ENCODE results near the gene VIM. TPM values are rescaled to one million over a fixed set of nuclear protein-coding genes. Genes with fewer than 3 reads are reported as not detected.

The VIM gene
- total and polyA plus RNA-seq, 2 experiments from 2014 or later, result 131 to 228 TPM

- Histone ChIP-seq H3K27me3 (ENCODE audit: insufficient read depth) (peaks cover 42% of the 10 kb centered on the region), H3K4me3 (peak overlapping the region; percentile 96), H4K20me1 (replicated peaks; ENCODE audit: insufficient read depth) (no peaks in the 10 kb centered on the region), H3K4me1 (ENCODE audit: insufficient read depth) (peaks cover 20% of the 10 kb centered on the region), H3K9me2 (ENCODE audit: insufficient read depth) (no peaks in the 10 kb centered on the region), H3K36me3 (ENCODE audit: insufficient read depth) (peaks cover 11% of the 10 kb centered on the region; the same call in 1 of the 2 replicates), H3K4me2 (peak overlapping the region; percentile 93), H2AFZ (peak overlapping the region; percentile 100), H3F3A (replicated peaks; ENCODE audit: low read depth) (peaks cover 12% of the 10 kb centered on the region; the same call in 1 of the 2 replicates), H3K79me2 (replicated peaks; ENCODE audit: insufficient read depth) (no peaks in the 10 kb centered on the region), H3K27ac (ENCODE audit: low read depth) (0 out of 2 replicates have a peak overlapping the region, but pooled peaks have one; percentile 62)
- TF ChIP-seq ZNF331 (CRISPR knock-in tag; IDR thresholded peaks at IDR 0.05; ENCODE audit: low read depth) (no peak), CREB1 (CRISPR knock-in tag; IDR thresholded peaks at IDR 0.05; ENCODE audit: low read depth) (peak; percentile 88), POLR2AphosphoS5 (IDR thresholded peaks at IDR 0.05; ENCODE audit: low read depth) (peak; percentile 53)
- Mint-ChIP-seq H3K27ac (no peak overlapping the region), H3K27me3 (ENCODE audit: insufficient read depth, low read depth, poor library complexity) (peaks cover 40% of the 10 kb centered on the region), H3K9me3 (peaks cover 2% of the 10 kb centered on the region; the same call in 1 of the 3 replicates), H3K4me1 (peaks cover 20% of the 10 kb centered on the region), H3K4me3 (peak overlapping the region; percentile 87), H3K36me3 (ENCODE audit: low read depth) (peaks cover 14% of the 10 kb centered on the region)
- ATAC-seq (peak; percentile 60), DNase-seq (ENCODE audit: low spot score) (peak; percentile 93)
Observed at GRCh38 chr10:17229967-17230682, 2.1 kb downstream of the VIM start.

- Histone ChIP-seq H3K27me3 (ENCODE audit: insufficient read depth) (peaks cover 30% of the 10 kb centered on the region), H3K79me2 (replicated peaks; ENCODE audit: insufficient read depth) (no peaks in the 10 kb centered on the region), H3K4me3 (no peak overlapping the region), H2AFZ (no peak overlapping the region), H4K20me1 (replicated peaks; ENCODE audit: insufficient read depth) (no peaks in the 10 kb centered on the region), H3K9me2 (ENCODE audit: insufficient read depth) (no peaks in the 10 kb centered on the region), H3F3A (replicated peaks; ENCODE audit: low read depth) (peaks cover 9% of the 10 kb centered on the region; the same call in 1 of the 2 replicates), H3K36me3 (ENCODE audit: insufficient read depth) (peaks cover 23% of the 10 kb centered on the region; the same call in 1 of the 2 replicates), H3K27ac (ENCODE audit: low read depth) (no peak overlapping the region), H3K4me2 (no peak overlapping the region; the same call in 1 of the 2 replicates), H3K4me1 (ENCODE audit: insufficient read depth) (peaks cover 17% of the 10 kb centered on the region)
- no peak overlapping the region for H3K27ac Mint-ChIP-seq
- H3K4me1 Mint-ChIP-seq, result peaks cover 12% of the 10 kb centered on the region
- H3K27me3 Mint-ChIP-seq (ENCODE audit: insufficient read depth, low read depth, poor library complexity), result peaks cover 37% of the 10 kb centered on the region
- DNase-seq (ENCODE audit: low spot score) (no peak), ATAC-seq (no peak)
- no peak overlapping the region for H3K4me3 Mint-ChIP-seq
- H3K36me3 Mint-ChIP-seq (ENCODE audit: low read depth), result peaks cover 24% of the 10 kb centered on the region
- peaks cover 2% of the 10 kb centered on the region; the same call in 1 of the 3 replicates for H3K9me3 Mint-ChIP-seq
- TF ChIP-seq ETS1 (IDR thresholded peaks at IDR 0.05), result no peak
- no peak for TF ChIP-seq CTCF (conservative IDR thresholded peaks at IDR 0.05; ENCODE audit: low read depth in 2 of 2)
- no peak for TF ChIP-seq ZNF114 (CRISPR knock-in tag; IDR thresholded peaks at IDR 0.05)
- no peak for TF ChIP-seq POLR2AphosphoS5 (IDR thresholded peaks at IDR 0.05; ENCODE audit: low read depth)
- TF ChIP-seq ZNF462 (CRISPR knock-in tag; IDR thresholded peaks at IDR 0.05), result no peak
- no peak for TF ChIP-seq JUNB (IDR thresholded peaks at IDR 0.05; ENCODE audit: unreplicated experiment)
- no peak for TF ChIP-seq NANOG (IDR thresholded peaks at IDR 0.05; ENCODE audit: borderline replicate concordance)
- TF ChIP-seq EZH2phosphoT487 (IDR thresholded peaks at IDR 0.05; ENCODE audit: unreplicated experiment), result no peak
- TF ChIP-seq EZH2 (IDR thresholded peaks at IDR 0.05; ENCODE audit: low read depth, unreplicated experiment), result no peak
Observed at GRCh38 chr10:17231788-17232187, 3.7 kb downstream of the VIM start.
